Keratinocyte (primary cell): ENCODE results near the gene UBR3. TPM values are rescaled to one million over a fixed set of nuclear protein-coding genes. Genes with fewer than 3 reads are reported as not detected.

ENCODE experiments used
- DNase-seq: peaks from one replicate; pipeline ENCODE4 v3.0.0-alpha.2; 2011; ENCODE audit warnings: low read depth, missing footprints, low spot score
- FAIRE-seq: peaks from 2 replicates; lab custom pipeline; 2011; peaks lifted over from hg19 to GRCh38; lab: Jason Lieb, UNC
- H2AFZ ChIP-seq: 2 replicates; pipeline ENCODE4 v1.6.0; 2012; ENCODE audit warnings: low read length, control low read depth, inconsistent platforms; ENCODE audit not compliant: control insufficient read depth
- H3K27ac ChIP-seq: 2 replicates; pipeline ENCODE4 v1.5.1; 2011; ENCODE audit warnings: low read length; ENCODE audit not compliant: control insufficient read depth, insufficient read depth
- H3K27me3 ChIP-seq: 3 replicates; pipeline ENCODE4 v1.6.0; 2011; ENCODE audit warnings: low read length; ENCODE audit not compliant: control insufficient read depth, insufficient read depth; ENCODE audit errors: extremely low read depth
- H3K36me3 ChIP-seq, 2 experiments: 2 replicates in 1 of 2; 3 replicates in 1 of 2; pipeline ENCODE4 v1.5.1; 2011; ENCODE audit warnings: low read length in 2 of 2, mild to moderate bottlenecking in 1 of 2; ENCODE audit not compliant: control insufficient read depth in 2 of 2, insufficient read depth in 2 of 2; ENCODE audit errors: extremely low read depth in 1 of 2
- H3K4me1 ChIP-seq: 3 replicates; pipeline ENCODE4 v1.5.1; 2011; ENCODE audit warnings: low read length; ENCODE audit not compliant: control insufficient read depth, insufficient read depth; ENCODE audit errors: extremely low read depth
- H3K4me2 ChIP-seq: 3 replicates; pipeline ENCODE4 v1.6.0; 2011; ENCODE audit warnings: low read depth, low read length; ENCODE audit not compliant: control insufficient read depth, insufficient read depth; ENCODE audit errors: extremely low read depth
- H3K4me3 ChIP-seq, 3 experiments: fragments of 200-600 bp in 1 of 3; sonication (generic) in 1 of 3; 2 replicates in 2 of 3; 3 replicates in 1 of 3; pipeline ENCODE4 v1.5.1; 2011 to 2016; ENCODE audit warnings: low read length in 3 of 3, mild to moderate bottlenecking in 3 of 3, control low read depth in 2 of 3, inconsistent platforms in 1 of 3, low read depth in 1 of 3, mixed read lengths in 1 of 3, mixed run types in 1 of 3, moderate library complexity in 1 of 3; ENCODE audit not compliant: control insufficient read depth in 2 of 3, insufficient read depth in 2 of 3; ENCODE audit errors: extremely low read depth in 1 of 3
- H3K79me2 ChIP-seq: 2 replicates; pipeline ENCODE4 v1.6.0; 2012; ENCODE audit warnings: low read length; ENCODE audit not compliant: control insufficient read depth, insufficient read depth
- H3K9ac ChIP-seq: 3 replicates; pipeline ENCODE4 v1.6.0; 2011; ENCODE audit warnings: low read length; ENCODE audit not compliant: control insufficient read depth, insufficient read depth; ENCODE audit errors: extremely low read depth
- H3K9me1 ChIP-seq: 3 replicates; pipeline ENCODE4 v1.6.0; 2011; ENCODE audit warnings: low read length; ENCODE audit not compliant: control insufficient read depth, insufficient read depth; ENCODE audit errors: extremely low read depth
- H3K9me3 ChIP-seq: 2 replicates; pipeline ENCODE4 v1.5.1; 2012; ENCODE audit warnings: low read depth, low read length; ENCODE audit not compliant: control insufficient read depth
- H4K20me1 ChIP-seq: 3 replicates; pipeline ENCODE4 v1.6.0; 2011; ENCODE audit warnings: low read length; ENCODE audit not compliant: control insufficient read depth, insufficient read depth; ENCODE audit errors: extremely low read depth
- CTCF ChIP-seq, 3 experiments: IDR thresholded peaks in 1 of 3; conservative IDR thresholded peaks in 1 of 3; optimal IDR thresholded peaks in 1 of 3; 2 replicates in 2 of 3; 3 replicates in 1 of 3; pipeline versions ENCODE3 to v1.5.1; 2011; ENCODE audit warnings: low read length in 3 of 3, mild to moderate bottlenecking in 3 of 3, moderate library complexity in 2 of 3, control low read depth in 1 of 3, inconsistent platforms in 1 of 3; ENCODE audit not compliant: insufficient read depth in 2 of 3; ENCODE audit errors: extremely low read depth in 1 of 3
- EZH2 ChIP-seq: IDR thresholded peaks from one replicate; pipeline ENCODE4 v1.6.1; 2012; ENCODE audit warnings: inconsistent platforms, mild to moderate bottlenecking, low read length, moderate library complexity
- dilution Hi-C: fragments of 300-500 bp; cut with MboI; formaldehyde crosslinking; loops from one replicate; pipeline ENCODE4 v1.7.0; 2020; ENCODE audit warnings: low sequenced_read_pairs; ENCODE audit not compliant: extremely low pct_ligation_motif_present
- polyA plus RNA-seq, 5 experiments: library from polyadenylated mRNA; depleted of rRNA in 3 of 5; stranded (reverse) in 3 of 5; stranded (forward) in 1 of 5; unstranded in 1 of 5; fragments of >200 nt; gene quantifications; 1 replicate in 1 of 5; 2 replicates in 3 of 5; 3 replicates in 1 of 5; pipeline versions ENCODE4 v1.2.1 to v1.2.3, GENCODE V29; 2011 to 2012; ENCODE audit warnings: missing spikeins in 2 of 5, low read depth in 1 of 5, low replicate concordance in 1 of 5

Gene UBR3
- polyA plus RNA-seq, 1 donor (not counting 4 experiments of a cell fraction or from before 2014, with no cell fraction given), result 14.7 TPM

GRCh38 chr2:169887120-169887519 lies 59.9 kb downstream of the UBR3 start:
- H3K36me3 ChIP-seq, result peaks cover 0 to 2% of the 10 kb centered on the region in 2 experiments
- H2AFZ ChIP-seq, result no peak overlapping the region
- H3K9me3 ChIP-seq, result no peaks in the 10 kb centered on the region
- H3K79me2 ChIP-seq, result no peaks in the 10 kb centered on the region
- no peak overlapping the region for H3K4me3 ChIP-seq
- FAIRE-seq (no peak), DNase-seq (no peak)
- dilution Hi-C loops, result no loop called here
- H3K9me1 ChIP-seq, result no peaks in the 10 kb centered on the region
- no peak overlapping the region for H3K9ac ChIP-seq
- no peak overlapping the region for H3K4me2 ChIP-seq
- no peak overlapping the region for H3K27ac ChIP-seq
- H3K4me1 ChIP-seq, result no peaks in the 10 kb centered on the region
- TF ChIP-seq CTCF (optimal IDR thresholded peaks at IDR 0.05 in 1 of 3, IDR thresholded peaks at IDR 0.05 in 1 of 3, conservative IDR thresholded peaks at IDR 0.05 in 1 of 3; ENCODE audit: extremely low read depth in 1 of 3, insufficient read depth in 2 of 3, low read length in 3 of 3) (no peak), EZH2 (no peak)
- H3K27me3 ChIP-seq, result no peaks in the 10 kb centered on the region
- no peaks in the 10 kb centered on the region for H4K20me1 ChIP-seq

GRCh38 chr2:169891593-169892298 lies 64.5 kb downstream of the UBR3 start:
- Histone ChIP-seq H3K36me3 (peaks cover 0 to 2% of the 10 kb centered on the region in 2 experiments), H3K9me1 (no peaks in the 10 kb centered on the region), H3K4me1 (no peaks in the 10 kb centered on the region), H3K27me3 (no peaks in the 10 kb centered on the region), H3K4me3 (no peak overlapping the region), H3K4me2 (no peak overlapping the region), H3K27ac (no peak overlapping the region), H3K9ac (no peak overlapping the region), H2AFZ (no peak overlapping the region), H3K79me2 (no peaks in the 10 kb centered on the region), H3K9me3 (no peaks in the 10 kb centered on the region), H4K20me1 (no peaks in the 10 kb centered on the region)
- no peak for TF ChIP-seq EZH2
- TF ChIP-seq CTCF (optimal IDR thresholded peaks at IDR 0.05 in 1 of 3, IDR thresholded peaks at IDR 0.05 in 1 of 3, conservative IDR thresholded peaks at IDR 0.05 in 1 of 3; ENCODE audit: extremely low read depth in 1 of 3, insufficient read depth in 2 of 3, low read length in 3 of 3), result no peak
- dilution Hi-C loops, result no loop called here
- FAIRE-seq, result peak; percentile 34
- no peak for DNase-seq
